ENCODE results near the gene OR6B2. TPM values are rescaled to one million over a fixed set of nuclear protein-coding genes. Genes with fewer than 3 reads are reported as not detected.

The OR6B2 gene
- not detected for total RNA-seq
- polyA plus RNA-seq: not detected
- long read RNA-seq, donor 1: 0 reads
- long read RNA-seq, donor 2: 0 reads
- long read RNA-seq, donor 3: 0 reads
- long read RNA-seq, donor 4: 0 reads
- long read RNA-seq, donor 5: 0 reads
- long read RNA-seq, donor 6: 0 reads
- long read RNA-seq, donor 7, partial matches to known transcripts: 0 of 1 reads
- long read RNA-seq, donor 7, other reads (novel, unspliced or antisense): 0 of 1 reads
- long read RNA-seq, donor 8: 0 reads
- long read RNA-seq, donor 9: 0 reads
- long read RNA-seq, donor 10: 0 reads

DNA sequence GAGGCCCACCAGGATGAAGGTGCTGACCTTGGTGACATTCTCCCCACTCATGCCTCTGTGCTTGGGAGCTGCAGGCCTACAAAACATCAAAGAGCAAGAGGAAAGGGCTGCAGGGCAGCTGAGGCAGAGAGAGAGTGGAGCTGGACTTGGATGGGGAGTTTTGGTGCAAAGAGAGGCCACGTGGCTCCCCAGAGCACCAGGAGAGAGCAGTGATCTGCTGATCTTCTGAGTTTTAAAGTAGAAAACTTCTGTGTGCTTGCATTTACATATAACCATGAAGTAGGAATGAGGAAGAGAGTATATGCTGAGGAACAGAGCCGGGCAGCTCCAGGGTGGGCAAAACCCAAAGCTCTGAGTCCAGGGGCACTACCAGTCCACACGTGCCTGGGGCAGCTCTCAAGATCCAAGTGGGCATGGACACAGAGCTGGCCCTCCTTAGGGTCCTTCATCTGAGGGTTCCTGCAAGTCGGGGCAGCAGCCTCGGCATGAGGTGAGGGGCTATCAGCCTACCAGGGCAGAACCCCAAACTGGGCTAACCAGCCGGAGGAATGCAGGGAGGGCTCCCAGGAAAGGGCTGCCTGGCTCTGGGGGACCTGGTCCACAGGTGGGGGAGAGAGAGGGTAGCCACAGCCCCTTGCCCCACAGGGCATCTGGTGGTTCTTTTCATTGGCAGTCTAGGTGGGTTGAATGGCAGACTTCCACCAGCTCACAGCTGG, at the start of gene OR6B2:
TSS of gene OR6B2 (minus strand) at position 51 of the 716 bp plus-strand sequence. CDS start at position 51, 0 bp downstream.
- Histone ChIP-seq H3K4me1 (ENCODE audit: control insufficient read depth in 2 of 2, insufficient read depth in 2 of 2, low read length in 2 of 2) (no peaks in the 10 kb centered on the region), H3K27me3 (ENCODE audit: control insufficient read depth in 2 of 2, insufficient read depth in 1 of 2, low read length in 1 of 2) (peaks cover 2 to 19% of the 10 kb centered on the region in 2 donors), H3K4me3 (ENCODE audit: low read length in 2 of 2) (no peak within 1 kb of the TSS), H3K27ac (ENCODE audit: low read depth in 1 of 2, low read length in 1 of 2) (no peak within 1 kb of the TSS), H3K9me3 (ENCODE audit: control insufficient read depth in 2 of 2, insufficient read depth in 1 of 2, low read length in 1 of 2) (no peaks in the 10 kb centered on the region), H3K36me3 (ENCODE audit: control insufficient read depth in 2 of 2, insufficient read depth in 2 of 2, low read length in 1 of 2) (no peaks in the 10 kb centered on the region)
- WGBS: 84% methylated on average over 6 of the region's 6 CpGs
- DNase-seq (ENCODE audit: low read depth in 6 of 9, low spot score in 9 of 9): no peak

DNA sequence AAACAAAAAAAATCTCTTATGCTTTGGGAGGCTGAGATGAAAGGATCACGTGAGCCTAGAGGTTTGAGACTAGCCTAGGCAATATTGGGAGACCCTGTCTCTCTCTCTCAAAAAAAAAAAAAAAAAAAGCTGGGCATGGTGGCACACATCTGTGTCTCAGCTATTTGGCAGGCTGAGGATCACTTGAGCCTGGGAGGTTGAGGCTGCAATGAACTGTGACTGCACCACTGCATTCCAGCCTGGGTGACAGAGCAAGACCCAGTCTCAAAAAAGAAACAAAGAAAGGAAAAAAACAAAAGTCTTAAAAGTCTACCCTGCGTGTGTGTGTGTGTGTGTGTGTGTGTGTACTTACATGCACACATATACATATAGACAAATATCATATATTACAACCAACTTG, 48.4 kb upstream of the OR6B2 start:
- Histone ChIP-seq H3K27ac (ENCODE audit: low read depth in 1 of 2, low read length in 1 of 2) (no peak overlapping the region), H3K36me3 (ENCODE audit: control insufficient read depth in 2 of 2, insufficient read depth in 2 of 2, low read length in 1 of 2) (no peaks in the 10 kb centered on the region), H3K4me1 (ENCODE audit: control insufficient read depth in 2 of 2, insufficient read depth in 2 of 2, low read length in 2 of 2) (no peaks in the 10 kb centered on the region), H3K27me3 (ENCODE audit: control insufficient read depth in 2 of 2, insufficient read depth in 1 of 2, low read length in 1 of 2) (no peaks in the 10 kb centered on the region), H3K9me3 (ENCODE audit: control insufficient read depth in 2 of 2, insufficient read depth in 1 of 2, low read length in 1 of 2) (no peaks in the 10 kb centered on the region), H3K4me3 (ENCODE audit: low read length in 2 of 2) (no peak overlapping the region)
- DNase-seq (ENCODE audit: low read depth in 6 of 9, low spot score in 9 of 9): no peak
- 80% methylated on average over 2 of the region's 2 CpGs for WGBS

- Histone ChIP-seq H3K4me1 (ENCODE audit: control insufficient read depth in 2 of 2, insufficient read depth in 2 of 2, low read length in 2 of 2) (no peaks in the 10 kb centered on the region), H3K36me3 (ENCODE audit: control insufficient read depth in 2 of 2, insufficient read depth in 2 of 2, low read length in 1 of 2) (no peaks in the 10 kb centered on the region), H3K27me3 (ENCODE audit: control insufficient read depth in 2 of 2, insufficient read depth in 1 of 2, low read length in 1 of 2) (no peaks in the 10 kb centered on the region), H3K4me3 (ENCODE audit: low read length in 2 of 2) (no peak overlapping the region), H3K9me3 (ENCODE audit: control insufficient read depth in 2 of 2, insufficient read depth in 1 of 2, low read length in 1 of 2) (no peaks in the 10 kb centered on the region), H3K27ac (ENCODE audit: low read depth in 1 of 2, low read length in 1 of 2) (no peak overlapping the region)
- DNase-seq (ENCODE audit: low read depth in 6 of 9, low spot score in 9 of 9): no peak
Measured at GRCh38 chr2:240077442-240077841, 47.2 kb upstream of the OR6B2 start.

GRCh38 chr2:240074545-240074944, 44.3 kb upstream of the OR6B2 start:
- no peak overlapping the region for H3K27ac ChIP-seq (ENCODE audit: low read depth in 1 of 2, low read length in 1 of 2)
- H3K9me3 ChIP-seq (ENCODE audit: control insufficient read depth in 2 of 2, insufficient read depth in 1 of 2, low read length in 1 of 2): no peaks in the 10 kb centered on the region
- DNase-seq (ENCODE audit: low read depth in 6 of 9, low spot score in 9 of 9): no peak
- no peaks in the 10 kb centered on the region for H3K4me1 ChIP-seq (ENCODE audit: control insufficient read depth in 2 of 2, insufficient read depth in 2 of 2, low read length in 2 of 2)
- H3K27me3 ChIP-seq (ENCODE audit: control insufficient read depth in 2 of 2, insufficient read depth in 1 of 2, low read length in 1 of 2): no peaks in the 10 kb centered on the region
- WGBS: 76% methylated on average over 5 of the region's 5 CpGs
- no peak overlapping the region for H3K4me3 ChIP-seq (ENCODE audit: low read length in 2 of 2)
- H3K36me3 ChIP-seq (ENCODE audit: control insufficient read depth in 2 of 2, insufficient read depth in 2 of 2, low read length in 1 of 2): no peaks in the 10 kb centered on the region

DNA sequence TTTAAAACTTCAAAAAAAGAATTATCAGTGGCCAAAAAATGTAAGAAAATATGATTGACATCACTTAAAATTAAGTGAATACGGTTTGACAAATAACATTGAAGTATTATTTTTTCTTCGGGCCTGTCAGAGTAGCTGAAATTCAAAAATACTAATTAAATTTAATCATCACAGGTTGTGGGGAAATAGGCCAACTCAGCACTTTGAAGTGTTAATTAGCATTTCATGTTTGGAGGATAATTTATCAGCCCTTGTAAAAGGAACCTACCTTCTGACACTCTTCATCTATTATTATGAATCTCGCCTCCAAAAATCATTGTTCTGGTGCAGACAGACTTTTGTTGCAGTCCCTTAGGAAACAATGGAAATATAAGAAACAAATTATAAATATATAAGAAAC, 40.7 kb upstream of the OR6B2 start:
- H3K27me3 ChIP-seq (ENCODE audit: control insufficient read depth in 2 of 2, insufficient read depth in 1 of 2, low read length in 1 of 2): no peaks in the 10 kb centered on the region
- H3K9me3 ChIP-seq (ENCODE audit: control insufficient read depth in 2 of 2, insufficient read depth in 1 of 2, low read length in 1 of 2): no peaks in the 10 kb centered on the region
- H3K36me3 ChIP-seq (ENCODE audit: control insufficient read depth in 2 of 2, insufficient read depth in 2 of 2, low read length in 1 of 2): no peaks in the 10 kb centered on the region
- no peaks in the 10 kb centered on the region for H3K4me1 ChIP-seq (ENCODE audit: control insufficient read depth in 2 of 2, insufficient read depth in 2 of 2, low read length in 2 of 2)
- DNase-seq (ENCODE audit: low read depth in 6 of 9, low spot score in 9 of 9): no peak
- H3K4me3 ChIP-seq (ENCODE audit: low read length in 2 of 2): no peak overlapping the region
- WGBS: 95% methylated on average over 3 of the region's 3 CpGs
- H3K27ac ChIP-seq (ENCODE audit: low read depth in 1 of 2, low read length in 1 of 2): no peak overlapping the region

DNA sequence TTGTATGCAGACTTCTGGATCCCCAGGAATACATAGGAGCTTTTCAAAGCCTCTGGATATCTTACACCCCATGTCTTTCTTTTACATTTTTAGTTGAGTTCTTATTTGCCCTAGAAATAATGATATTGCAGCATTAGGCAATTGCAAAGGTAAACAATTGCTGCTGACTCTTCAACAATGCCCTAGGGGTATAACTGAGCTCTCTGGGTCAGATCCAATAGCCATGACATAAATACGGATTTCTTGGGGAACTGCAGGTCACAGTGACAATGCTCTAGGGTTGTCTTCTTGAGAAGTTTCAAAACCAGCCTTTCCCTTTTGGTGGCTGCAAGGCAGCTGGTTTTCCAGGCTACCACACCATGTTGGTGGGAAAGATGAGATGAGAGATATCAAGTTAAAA, 39.6 kb upstream of the OR6B2 start:
- Histone ChIP-seq H3K36me3 (ENCODE audit: control insufficient read depth in 2 of 2, insufficient read depth in 2 of 2, low read length in 1 of 2) (no peaks in the 10 kb centered on the region), H3K27ac (ENCODE audit: low read depth in 1 of 2, low read length in 1 of 2) (no peak overlapping the region), H3K4me3 (ENCODE audit: low read length in 2 of 2) (no peak overlapping the region), H3K27me3 (ENCODE audit: control insufficient read depth in 2 of 2, insufficient read depth in 1 of 2, low read length in 1 of 2) (no peaks in the 10 kb centered on the region), H3K4me1 (ENCODE audit: control insufficient read depth in 2 of 2, insufficient read depth in 2 of 2, low read length in 2 of 2) (no peaks in the 10 kb centered on the region), H3K9me3 (ENCODE audit: control insufficient read depth in 2 of 2, insufficient read depth in 1 of 2, low read length in 1 of 2) (no peaks in the 10 kb centered on the region)
- DNase-seq (ENCODE audit: low read depth in 6 of 9, low spot score in 9 of 9): no peak
- WGBS: 92% methylated on average over 1 of the region's 1 CpG

GRCh38 chr2:240068193-240068592, 38.0 kb upstream of the OR6B2 start:
- peaks cover 0 to 3% of the 10 kb centered on the region in 2 donors for H3K27me3 ChIP-seq (ENCODE audit: control insufficient read depth in 2 of 2, insufficient read depth in 1 of 2, low read length in 1 of 2)
- no peak overlapping the region for H3K27ac ChIP-seq (ENCODE audit: low read depth in 1 of 2, low read length in 1 of 2)
- whole genome bisulfite sequencing: 100% methylated on average over 1 of the region's 1 CpG
- DNase-seq (ENCODE audit: low read depth in 6 of 9, low spot score in 9 of 9): no peak
- H3K9me3 ChIP-seq (ENCODE audit: control insufficient read depth in 2 of 2, insufficient read depth in 1 of 2, low read length in 1 of 2): no peaks in the 10 kb centered on the region
- H3K4me3 ChIP-seq (ENCODE audit: low read length in 2 of 2): no peak overlapping the region
- no peaks in the 10 kb centered on the region for H3K4me1 ChIP-seq (ENCODE audit: control insufficient read depth in 2 of 2, insufficient read depth in 2 of 2, low read length in 2 of 2)
- H3K36me3 ChIP-seq (ENCODE audit: control insufficient read depth in 2 of 2, insufficient read depth in 2 of 2, low read length in 1 of 2): no peaks in the 10 kb centered on the region

DNA sequence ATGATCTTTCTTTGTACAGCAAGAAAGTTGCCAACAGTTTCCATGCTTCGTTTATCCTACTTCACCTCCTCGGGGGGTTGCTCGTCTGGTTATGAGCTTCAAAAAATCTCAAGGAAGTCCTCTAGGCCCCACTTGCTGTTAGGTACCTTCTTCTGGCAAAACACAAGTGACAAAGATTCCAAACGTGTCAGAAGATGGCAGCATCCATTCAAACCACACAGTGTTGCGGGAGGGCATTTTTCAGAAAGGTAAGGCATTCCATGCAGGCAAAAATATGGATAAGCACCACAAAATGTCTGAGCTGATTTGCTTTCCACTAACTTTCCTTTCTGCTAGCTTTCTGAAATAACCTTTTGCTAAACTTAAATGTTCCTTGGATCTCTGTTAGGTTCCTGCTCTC, 36.3 kb upstream of the OR6B2 start:
- H3K4me3 ChIP-seq (ENCODE audit: low read length in 2 of 2): no peak overlapping the region
- H3K27ac ChIP-seq (ENCODE audit: low read depth in 1 of 2, low read length in 1 of 2): no peak overlapping the region
- no peaks in the 10 kb centered on the region for H3K4me1 ChIP-seq (ENCODE audit: control insufficient read depth in 2 of 2, insufficient read depth in 2 of 2, low read length in 2 of 2)
- DNase-seq (ENCODE audit: low read depth in 6 of 9, low spot score in 9 of 9): no peak
- H3K27me3 ChIP-seq (ENCODE audit: control insufficient read depth in 2 of 2, insufficient read depth in 1 of 2, low read length in 1 of 2): peaks cover 0 to 3% of the 10 kb centered on the region in 2 donors
- H3K9me3 ChIP-seq (ENCODE audit: control insufficient read depth in 2 of 2, insufficient read depth in 1 of 2, low read length in 1 of 2): no peaks in the 10 kb centered on the region
- 82% methylated on average over 5 of the region's 5 CpGs for WGBS
- no peaks in the 10 kb centered on the region for H3K36me3 ChIP-seq (ENCODE audit: control insufficient read depth in 2 of 2, insufficient read depth in 2 of 2, low read length in 1 of 2)

- DNase-seq (ENCODE audit: low read depth in 6 of 9, low spot score in 9 of 9): no peak
- Histone ChIP-seq H3K27ac (ENCODE audit: low read depth in 1 of 2, low read length in 1 of 2) (no peak overlapping the region), H3K4me3 (ENCODE audit: low read length in 2 of 2) (no peak overlapping the region), H3K9me3 (ENCODE audit: control insufficient read depth in 2 of 2, insufficient read depth in 1 of 2, low read length in 1 of 2) (no peaks in the 10 kb centered on the region), H3K36me3 (ENCODE audit: control insufficient read depth in 2 of 2, insufficient read depth in 2 of 2, low read length in 1 of 2) (no peaks in the 10 kb centered on the region), H3K27me3 (ENCODE audit: control insufficient read depth in 2 of 2, insufficient read depth in 1 of 2, low read length in 1 of 2) (peaks cover 0 to 3% of the 10 kb centered on the region in 2 donors), H3K4me1 (ENCODE audit: control insufficient read depth in 2 of 2, insufficient read depth in 2 of 2, low read length in 2 of 2) (no peaks in the 10 kb centered on the region)
- 91% methylated on average over 4 of the region's 4 CpGs for WGBS
Measured at GRCh38 chr2:240064898-240065297, 34.7 kb upstream of the OR6B2 start.
